Measurements from ENCODE around the gene PTPRM.

DNA sequence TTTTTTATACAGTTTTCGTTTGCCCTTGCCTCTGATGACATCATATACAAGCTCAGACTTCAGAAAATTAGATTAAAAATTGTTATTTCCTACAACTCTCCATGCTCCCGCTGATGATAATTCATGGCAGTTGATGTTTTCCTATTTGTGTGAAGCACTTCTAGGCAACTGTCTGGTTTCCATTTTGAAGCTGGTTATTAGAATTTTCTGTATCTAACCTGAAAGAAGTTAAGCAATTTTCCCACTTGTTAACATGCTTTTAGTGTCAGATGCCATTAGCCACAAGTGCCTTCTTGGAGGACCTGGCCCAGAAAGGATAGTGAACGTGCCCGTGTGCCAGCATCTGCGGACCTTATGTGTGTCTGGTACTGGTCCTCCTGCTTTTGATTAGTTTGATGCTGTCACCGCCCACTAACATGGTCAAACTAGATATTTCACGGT lies 694.6 kb downstream of the PTPRM start:
- TF ChIP-seq POLR2A (IDR thresholded peaks at IDR 0.05; ENCODE audit: low read depth, low read length) (no peak), POLR2AphosphoS5 (IDR thresholded peaks at IDR 0.05; ENCODE audit: low read depth, low read length) (no peak)

Measured in GM12892 (cell line).